Globus pallidus (tissue), 1 donor: ENCODE results near the gene MYG1.
"Not testable (repeated sequence)": the region's sequence is repeated elsewhere in the genome, so short reads cannot be mapped to it uniquely, and the experiment has no call there.

Experiments used
- DNase-seq: peaks from one replicate; pipeline ENCODE4 v3.0.0-alpha.2; 2015; ENCODE audit warnings: low spot score

Gene MYG1

GRCh38 chr12:53286448-53286847, 13.0 kb upstream of the MYG1 start:
- no peak for DNase-seq

GRCh38 chr12:53287741-53288216, 11.7 kb upstream of the MYG1 start:
- peak; percentile 48 for DNase-seq

GRCh38 chr12:53288322-53288721, 11.2 kb upstream of the MYG1 start:
- DNase-seq: no peak

GRCh38 chr12:53289891-53290290, 9.6 kb upstream of the MYG1 start:
- no peak for DNase-seq

GRCh38 chr12:53290661-53291060, 8.8 kb upstream of the MYG1 start:
- DNase-seq: no peak

- no peak for DNase-seq
These were observed 7.1 kb upstream of the MYG1 start for GRCh38 chr12:53292426-53292825.

GRCh38 chr12:53295070-53295890, 4.2 kb upstream of the MYG1 start, which contains the start of gene PFDN5:
PFDN5 (plus strand) TSS chr12:53295542; CDS start chr12:53295568, 26 bp downstream.
- peak; percentile 84 for DNase-seq

- no peak for DNase-seq
These were observed 3.6 kb upstream of the MYG1 start for GRCh38 chr12:53295891-53296219.

GRCh38 chr12:53297106-53297505, 2.4 kb upstream of the MYG1 start:
- not testable (repeated sequence) for DNase-seq

- no peak for DNase-seq
These were observed 1.3 kb upstream of the MYG1 start for GRCh38 chr12:53298164-53298563.

GRCh38 chr12:53299101-53299453, 418 bp upstream of the MYG1 start:
- DNase-seq: peak; percentile 24

GRCh38 chr12:53300187-53300586, 692 bp downstream of the MYG1 start:
- no peak for DNase-seq

GRCh38 chr12:53302903-53303302, 3.4 kb downstream of the MYG1 start:
- no peak for DNase-seq

- no peak for DNase-seq
These were observed 7.3 kb downstream of the MYG1 start for GRCh38 chr12:53306826-53307225.

GRCh38 chr12:53308276-53308675, 8.8 kb downstream of the MYG1 start:
- no peak for DNase-seq

- no peak for DNase-seq
These were observed 14.5 kb downstream of the MYG1 start for GRCh38 chr12:53313996-53314395.

- DNase-seq: no peak
These were observed 21.1 kb downstream of the MYG1 start for GRCh38 chr12:53320352-53321195.

GRCh38 chr12:53324113-53324778, 24.8 kb downstream of the MYG1 start:
- no peak for DNase-seq

GRCh38 chr12:53324779-53325510, 25.4 kb downstream of the MYG1 start:
- DNase-seq: peak; percentile 96

- peak; percentile 94 for DNase-seq
These were observed 26.1 kb downstream of the MYG1 start for GRCh38 chr12:53325511-53326061.

- peak; percentile 9 for DNase-seq
These were observed 27.1 kb downstream of the MYG1 start for GRCh38 chr12:53326460-53327185.
